HG03064 (cell line): ENCODE results near the gene GLDC.

Source experiments
- ATAC-seq: cut with Tn5 transposase; IDR thresholded peaks from one replicate; pipeline ENCODE4 v1.9.1; 2021; ENCODE audit warnings: low read depth; ENCODE audit not compliant: unreplicated experiment

The GLDC gene

DNA sequence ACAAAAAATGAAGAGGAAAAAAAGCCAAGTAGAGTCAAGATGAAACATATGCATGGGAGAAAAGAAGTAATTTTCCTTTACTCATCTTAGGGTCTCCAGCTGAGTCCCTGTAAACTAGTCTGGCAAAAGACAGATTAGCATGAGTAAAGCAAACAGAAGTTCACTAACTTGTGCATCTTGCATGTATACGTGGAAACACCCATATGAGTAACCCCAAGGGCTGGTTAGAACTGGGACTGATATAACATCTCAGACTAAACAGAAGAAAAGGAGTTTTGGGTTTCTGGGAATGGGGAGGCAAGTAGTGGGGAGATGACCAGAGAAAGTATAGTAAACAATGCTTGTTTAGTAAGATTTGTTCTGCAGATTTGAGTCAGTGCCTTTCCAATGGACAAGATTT is 20.1 kb upstream of the GLDC start:
- no peak for ATAC-seq

DNA sequence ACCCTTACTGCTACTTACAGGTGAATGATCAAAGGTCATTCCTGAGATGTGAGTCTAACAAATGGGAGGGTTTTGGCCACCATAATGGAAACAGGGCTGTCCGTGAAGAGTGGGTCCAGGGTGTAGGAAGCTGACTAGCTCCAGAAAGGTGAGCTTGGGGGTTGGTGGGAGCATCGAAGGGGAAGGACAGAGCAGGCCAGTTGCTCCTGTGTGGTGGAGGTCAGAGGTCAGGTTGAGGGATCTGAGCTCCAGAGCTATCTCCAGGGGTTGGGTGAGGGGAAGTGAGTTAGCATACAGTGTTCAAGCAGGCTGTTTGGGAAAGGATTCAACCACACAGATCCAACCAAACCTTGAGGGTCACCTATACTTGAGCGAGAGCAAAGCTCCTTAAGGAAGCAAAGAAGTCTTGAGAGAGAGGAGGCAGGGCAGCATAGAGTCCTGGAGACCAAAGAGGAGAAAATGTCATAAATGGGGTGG is 18.7 kb upstream of the GLDC start:
- ATAC-seq: no peak

DNA sequence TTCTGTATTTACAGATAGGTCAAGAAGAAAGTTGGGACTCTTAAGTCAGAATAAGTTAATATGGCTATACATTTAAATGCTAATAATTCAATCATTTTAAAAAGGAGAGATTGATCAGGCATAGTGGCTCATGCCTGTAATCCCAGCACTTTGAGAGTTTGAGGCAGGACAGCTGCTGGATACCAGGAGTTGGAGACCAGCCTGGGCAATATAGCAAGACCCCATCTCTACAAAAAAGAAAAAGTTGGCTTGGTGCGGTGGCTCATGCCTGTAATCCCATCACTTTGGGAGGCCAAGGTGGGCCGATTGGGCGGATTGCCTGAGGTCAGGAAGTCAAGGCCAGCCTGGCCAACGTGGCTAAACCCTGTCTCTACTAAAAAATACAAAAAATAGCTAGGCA is 15.0 kb upstream of the GLDC start:
- ATAC-seq: no peak

DNA sequence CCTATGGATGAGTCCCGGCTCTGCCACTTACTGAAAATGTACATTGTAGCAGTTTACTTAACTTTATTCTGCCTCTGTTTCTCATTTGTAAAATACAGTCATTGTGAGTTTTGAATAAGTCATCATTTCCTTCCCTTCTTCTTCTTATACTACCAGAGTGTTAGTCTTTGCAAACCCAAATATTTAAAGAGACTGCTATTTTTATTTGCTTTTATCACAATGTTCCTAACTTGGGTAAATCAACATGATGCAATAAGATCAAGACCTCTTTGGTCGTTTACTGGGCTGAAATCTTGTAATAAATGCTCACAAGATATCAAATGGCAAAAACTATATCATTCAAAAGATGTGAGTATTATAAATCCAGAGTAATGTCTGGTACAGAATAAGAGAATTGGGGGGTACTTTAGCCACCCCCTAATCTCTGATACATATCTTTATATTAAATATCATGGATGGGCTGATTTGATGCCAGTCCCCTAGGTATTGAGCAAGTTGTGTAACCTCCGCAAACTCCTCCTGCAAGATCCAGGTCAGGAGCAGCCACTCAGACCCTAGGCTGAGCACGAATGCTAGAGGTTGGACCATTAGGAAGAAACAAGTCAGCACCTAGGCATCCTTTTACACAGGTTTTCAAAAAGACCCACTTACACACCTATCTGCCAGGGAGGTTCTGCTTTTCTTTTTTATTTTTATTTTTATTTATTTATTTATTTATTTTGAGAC is 13.3 kb upstream of the GLDC start:
- no peak for ATAC-seq

DNA sequence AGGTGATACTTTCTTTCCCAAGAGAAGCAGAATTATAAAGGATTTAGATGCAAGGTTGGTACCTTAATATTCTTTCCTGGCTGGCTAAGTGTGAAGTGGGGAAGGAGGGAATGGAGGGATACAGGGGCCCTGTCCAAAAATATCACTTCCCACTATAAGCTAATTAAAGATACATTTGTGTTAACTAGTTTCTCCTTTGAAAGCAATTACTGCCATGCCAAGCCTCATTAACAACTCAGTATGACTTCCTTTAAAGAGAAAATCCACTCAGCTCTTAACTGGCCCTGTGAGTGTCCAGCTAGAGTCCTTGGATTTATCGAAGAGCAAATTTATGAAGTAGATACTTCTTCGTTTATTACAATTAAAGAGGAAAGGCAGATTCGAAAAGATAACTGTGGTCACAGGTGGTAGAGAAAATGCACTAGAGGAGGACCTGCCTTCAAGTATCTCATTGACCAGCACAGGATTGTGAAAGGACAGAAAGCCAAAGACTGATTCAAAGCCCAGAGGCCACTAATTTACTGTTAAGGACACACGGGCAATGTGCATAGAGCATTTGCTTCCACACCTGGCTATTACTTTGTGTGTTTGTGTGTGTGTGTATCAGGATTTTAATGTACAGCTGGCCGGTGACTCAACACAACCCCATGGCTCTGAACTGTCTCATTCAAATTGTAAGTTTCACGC is 11.2 kb upstream of the GLDC start:
- no peak for ATAC-seq

DNA sequence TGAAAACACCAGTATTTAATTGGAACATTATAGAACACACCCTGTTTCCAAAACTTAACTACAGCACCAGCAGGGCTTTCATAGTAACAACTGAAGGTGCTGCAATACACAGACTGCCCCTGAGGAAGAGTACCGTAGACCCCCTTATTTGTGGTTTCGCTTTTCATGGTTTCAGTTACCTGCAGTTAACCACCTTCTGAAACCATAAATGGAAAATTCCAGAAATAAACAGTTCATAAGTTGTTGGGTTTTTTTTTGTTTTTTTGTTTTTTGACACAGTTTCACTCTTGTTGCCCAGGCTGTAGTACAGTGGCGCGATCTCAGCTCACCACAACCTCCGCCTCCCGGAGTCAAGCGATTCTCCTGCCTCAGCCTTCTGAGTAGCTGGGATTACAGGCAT is 9.5 kb upstream of the GLDC start:
- ATAC-seq: peak; percentile 83

DNA sequence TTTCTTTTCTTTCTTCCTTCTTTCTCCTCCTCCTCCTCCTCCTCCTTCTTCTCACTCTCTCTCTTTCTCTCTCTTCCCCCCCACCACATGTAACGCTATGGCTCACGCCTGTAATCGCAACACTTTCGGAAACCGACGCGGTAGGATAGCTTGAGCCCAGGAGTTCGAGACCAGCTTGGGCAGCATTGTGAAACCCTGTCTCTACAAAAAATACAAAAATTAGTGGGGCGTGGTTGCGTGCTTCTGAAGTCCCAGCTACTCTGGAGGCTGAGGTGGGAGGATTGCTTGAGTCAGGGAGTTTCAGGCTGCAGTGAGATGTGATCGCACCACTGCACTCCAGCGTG is 736 bp upstream of the GLDC start:
- peak; percentile 14 for ATAC-seq

DNA sequence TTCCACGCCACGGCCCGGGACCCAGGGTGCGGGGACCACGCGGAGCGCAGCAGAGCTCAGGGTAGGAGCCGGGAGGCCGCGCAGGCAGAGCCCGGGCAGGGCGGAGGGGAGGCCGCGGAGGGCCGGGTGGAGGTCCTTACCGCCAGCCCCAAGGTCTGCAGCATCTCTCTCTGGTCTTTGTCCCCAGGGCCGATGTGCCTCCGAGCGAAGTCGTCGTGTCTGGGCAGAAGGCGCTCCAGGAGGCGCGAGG is 499 bp downstream of the GLDC start:
- peak; percentile 31 for ATAC-seq

DNA sequence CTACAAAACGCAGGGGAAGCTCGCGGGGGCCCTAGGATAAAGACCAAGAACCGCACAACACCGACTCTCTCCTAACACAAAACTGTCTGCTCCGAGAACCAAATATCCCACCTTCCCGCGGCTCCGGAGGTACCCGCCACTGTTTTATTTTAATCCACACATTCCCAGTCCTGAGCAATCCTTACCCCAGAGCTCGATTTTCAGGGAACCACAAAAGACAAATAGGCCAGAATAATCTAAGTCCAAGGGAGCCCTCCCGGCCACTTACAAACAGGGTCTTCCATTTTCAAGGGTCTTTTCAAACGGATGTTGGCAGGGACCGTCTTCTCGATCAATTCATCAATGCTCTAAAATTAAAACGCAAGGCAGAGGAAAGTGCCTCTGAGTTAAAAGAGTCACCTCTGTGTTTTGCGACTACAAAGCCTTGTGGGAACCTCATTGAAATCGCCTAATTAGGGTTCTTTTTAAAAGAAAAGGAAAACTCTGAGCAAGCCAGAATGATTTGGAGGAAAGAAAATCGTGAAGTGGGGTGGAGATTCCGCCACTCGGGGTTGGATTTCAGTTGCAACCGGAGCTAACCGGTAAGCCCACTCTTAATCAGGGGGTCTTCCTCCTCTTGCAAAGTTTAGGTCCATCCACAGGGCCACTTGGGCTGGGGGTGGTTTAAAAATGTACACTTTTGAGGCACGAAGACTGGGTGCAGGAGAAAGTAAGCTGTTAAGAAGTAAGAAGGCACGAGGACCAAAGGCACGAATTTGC is 1.0 kb downstream of the GLDC start:
- ATAC-seq: no peak

DNA sequence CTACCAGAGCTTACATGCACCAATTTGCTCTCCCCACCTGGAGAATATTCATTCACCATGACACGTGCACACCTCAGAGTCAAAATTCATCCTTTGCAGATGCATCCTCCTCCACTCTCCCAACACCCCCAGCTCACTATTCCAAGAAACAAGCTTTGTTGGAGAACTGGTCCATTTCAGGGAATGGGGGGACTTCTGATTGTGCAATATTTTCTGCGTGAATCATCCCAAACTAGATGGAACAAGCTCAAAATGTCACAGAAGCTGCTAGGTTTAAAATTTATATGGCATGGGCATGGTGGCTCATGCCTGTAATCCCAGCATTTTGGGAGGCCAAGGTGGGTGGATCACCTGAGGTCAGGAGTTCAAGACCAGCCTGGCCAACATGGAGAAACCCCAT is 3.6 kb downstream of the GLDC start:
- ATAC-seq: no peak

DNA sequence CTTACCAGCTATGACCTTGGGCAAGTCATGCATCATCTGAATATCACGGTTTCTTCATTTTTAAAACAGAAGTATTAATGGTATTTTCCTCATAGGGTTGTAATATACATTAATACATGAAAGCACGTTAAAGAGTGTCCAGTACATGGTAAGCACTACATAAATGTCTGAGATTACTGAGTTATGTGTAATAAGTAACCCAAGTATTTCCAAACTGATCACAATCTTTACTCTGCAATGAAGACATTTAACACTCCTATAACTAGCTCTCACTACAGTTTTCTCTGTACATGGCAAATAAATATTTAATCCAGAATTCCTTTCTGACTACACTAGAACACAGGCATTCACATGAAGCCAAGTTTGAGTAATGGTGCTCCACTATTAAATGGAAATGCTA is 4.0 kb downstream of the GLDC start:
- no peak for ATAC-seq

DNA sequence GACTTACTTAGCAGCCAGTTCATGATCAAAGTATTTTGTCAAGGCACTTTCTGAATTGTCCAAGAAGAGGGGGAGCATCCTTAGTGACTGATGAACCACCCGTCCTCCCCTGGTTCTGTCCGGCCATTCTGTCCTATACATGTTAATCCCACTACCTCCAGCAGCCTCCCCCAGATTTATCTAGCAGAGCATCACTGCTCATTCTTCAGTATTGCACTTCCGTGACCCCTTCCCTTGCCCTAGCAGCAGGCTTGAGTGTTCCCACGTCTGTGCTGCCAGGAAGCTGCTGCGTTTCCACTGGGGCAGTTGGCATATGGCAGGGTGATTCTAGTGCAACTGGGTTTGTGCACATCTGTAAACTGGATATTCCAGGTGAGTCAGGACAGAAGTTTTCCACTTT is 4.5 kb downstream of the GLDC start:
- no peak for ATAC-seq

DNA sequence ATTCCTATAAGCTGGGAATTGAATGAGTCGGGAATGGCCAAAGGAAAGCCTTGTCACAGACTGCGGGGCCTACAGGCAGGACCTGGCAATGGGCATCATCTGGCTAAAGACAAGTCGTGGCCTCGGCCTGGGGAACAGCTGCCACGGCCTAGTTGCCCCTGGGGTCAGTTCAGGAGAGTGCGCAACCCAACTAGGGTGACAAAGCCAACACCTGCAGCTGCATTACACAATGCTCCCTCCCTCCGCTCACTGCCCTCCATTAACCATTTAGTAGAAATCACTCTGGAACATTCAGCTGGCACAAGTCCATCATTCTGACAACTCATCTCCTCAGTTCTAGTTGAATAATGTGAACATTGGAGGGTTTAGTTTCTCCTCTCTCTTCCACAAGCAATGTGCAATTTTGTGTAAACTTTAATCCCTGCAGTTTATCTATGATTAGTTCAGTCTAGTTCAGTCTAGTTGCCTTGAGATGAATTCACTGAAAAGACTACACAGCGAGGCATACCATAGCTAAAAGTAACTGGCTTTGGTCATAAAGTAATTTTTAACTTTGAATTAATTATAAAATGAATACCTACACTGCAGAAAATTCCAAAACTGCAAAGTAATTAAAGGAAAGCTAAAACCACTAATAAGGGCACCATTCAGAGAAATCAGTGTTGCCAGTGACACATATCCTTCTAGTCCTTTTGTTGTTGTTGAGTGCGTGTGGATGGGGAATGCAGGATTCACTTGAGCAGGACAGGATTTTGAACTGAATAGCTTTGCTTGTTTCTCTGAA is 5.1 kb downstream of the GLDC start:
- ATAC-seq: no peak

DNA sequence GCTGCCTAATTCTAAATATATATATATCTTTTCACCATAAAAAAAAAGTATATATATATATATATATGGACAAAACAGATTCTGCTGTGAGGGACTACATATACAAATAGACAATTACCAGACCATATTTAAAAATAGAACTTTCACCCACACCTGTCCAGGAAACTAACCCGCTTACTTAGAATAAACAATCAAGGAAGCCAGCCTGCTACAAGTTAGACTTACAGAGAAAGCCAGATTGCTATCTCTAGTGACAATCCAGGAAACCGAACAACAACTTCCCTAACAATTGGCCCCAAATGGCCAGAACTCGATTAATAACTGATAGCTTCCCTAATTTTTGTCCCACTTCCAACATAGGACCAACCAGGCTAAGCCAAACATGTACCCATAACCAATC is 5.9 kb downstream of the GLDC start:
- ATAC-seq: no peak

DNA sequence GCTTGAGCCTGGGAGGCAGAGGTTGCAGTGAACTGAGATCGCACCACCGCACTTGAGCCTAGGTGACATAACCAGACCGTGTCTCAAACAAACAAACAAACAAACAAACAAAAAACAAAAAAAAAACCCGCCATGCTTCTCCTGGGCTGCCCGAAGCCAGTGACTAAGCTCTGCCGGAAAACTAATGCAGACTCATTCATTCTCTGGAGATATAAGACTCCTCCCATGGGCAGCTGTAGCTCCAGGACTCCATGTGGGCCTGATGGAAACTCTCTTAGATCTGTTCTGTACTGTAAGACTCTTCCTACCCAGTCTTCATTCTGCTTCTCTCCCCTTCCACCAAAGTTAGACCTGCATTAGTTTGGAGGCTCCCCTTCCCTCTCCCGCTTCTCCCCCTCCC is 11.1 kb downstream of the GLDC start:
- no peak for ATAC-seq

DNA sequence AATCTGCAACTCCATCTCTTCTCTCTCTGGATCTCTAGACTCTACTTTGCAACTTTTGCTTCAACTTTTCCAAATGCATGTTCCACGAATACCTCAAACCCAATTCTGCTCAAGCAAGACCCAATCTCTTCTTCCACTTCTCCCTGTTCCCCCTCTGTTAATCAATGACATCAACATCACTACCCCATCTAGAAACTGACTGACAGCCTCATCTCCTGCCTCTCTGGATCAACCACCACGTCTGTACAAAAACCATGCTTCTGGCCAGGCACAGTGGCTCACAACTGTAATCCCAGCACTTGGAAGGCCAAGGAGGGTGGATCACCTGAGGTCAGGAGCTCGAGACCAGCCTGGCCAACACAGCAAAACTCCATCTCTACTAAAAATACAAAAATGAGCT is 12.2 kb downstream of the GLDC start:
- no peak for ATAC-seq

DNA sequence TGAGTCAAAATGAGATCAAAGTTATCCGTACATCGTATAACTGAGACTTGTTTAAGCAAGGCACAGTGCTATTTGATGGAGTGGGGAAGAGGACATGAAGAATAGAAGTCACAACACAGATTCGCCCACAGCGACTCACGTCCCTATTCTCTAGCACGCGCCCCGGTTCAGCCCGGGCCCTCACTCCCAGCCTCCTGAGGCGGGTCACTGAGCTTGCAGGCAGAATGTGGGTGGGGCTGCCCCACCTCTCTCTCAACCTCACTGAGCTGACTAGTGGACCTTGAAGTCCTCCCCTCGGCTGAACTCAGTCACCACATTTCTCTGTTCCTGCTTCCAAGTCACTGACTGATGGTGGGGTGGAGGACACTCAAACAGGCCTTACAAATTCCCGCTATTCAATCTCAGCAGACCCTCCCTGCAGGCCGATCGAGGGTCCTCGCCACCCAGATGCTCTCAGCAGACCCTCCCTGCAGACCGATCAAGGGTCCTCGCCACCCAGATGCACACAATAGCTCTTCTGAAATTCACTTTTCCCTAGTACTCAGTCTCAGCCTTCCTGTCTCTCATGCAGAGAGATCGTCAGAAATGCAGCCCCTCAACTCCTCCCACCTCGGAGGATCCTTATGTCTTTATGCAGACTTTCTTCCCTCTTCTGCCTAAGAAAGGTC is 12.9 kb downstream of the GLDC start:
- peak; percentile 94 for ATAC-seq

DNA sequence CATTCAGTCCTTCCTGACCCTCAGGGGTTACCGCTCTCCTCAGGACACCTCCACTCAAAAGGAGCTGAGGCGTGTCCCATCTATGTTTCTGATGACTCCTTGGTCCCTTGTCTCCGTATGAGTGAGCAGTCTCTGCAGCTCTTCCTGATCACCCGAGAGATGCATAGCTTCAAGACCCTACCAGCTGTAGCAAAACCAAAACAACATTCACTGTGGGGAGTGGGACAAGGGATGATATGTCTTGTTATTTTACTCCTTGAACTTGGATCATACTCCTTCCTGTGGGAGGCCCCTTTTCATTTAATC is 14.4 kb downstream of the GLDC start:
- peak; percentile 8 for ATAC-seq

DNA sequence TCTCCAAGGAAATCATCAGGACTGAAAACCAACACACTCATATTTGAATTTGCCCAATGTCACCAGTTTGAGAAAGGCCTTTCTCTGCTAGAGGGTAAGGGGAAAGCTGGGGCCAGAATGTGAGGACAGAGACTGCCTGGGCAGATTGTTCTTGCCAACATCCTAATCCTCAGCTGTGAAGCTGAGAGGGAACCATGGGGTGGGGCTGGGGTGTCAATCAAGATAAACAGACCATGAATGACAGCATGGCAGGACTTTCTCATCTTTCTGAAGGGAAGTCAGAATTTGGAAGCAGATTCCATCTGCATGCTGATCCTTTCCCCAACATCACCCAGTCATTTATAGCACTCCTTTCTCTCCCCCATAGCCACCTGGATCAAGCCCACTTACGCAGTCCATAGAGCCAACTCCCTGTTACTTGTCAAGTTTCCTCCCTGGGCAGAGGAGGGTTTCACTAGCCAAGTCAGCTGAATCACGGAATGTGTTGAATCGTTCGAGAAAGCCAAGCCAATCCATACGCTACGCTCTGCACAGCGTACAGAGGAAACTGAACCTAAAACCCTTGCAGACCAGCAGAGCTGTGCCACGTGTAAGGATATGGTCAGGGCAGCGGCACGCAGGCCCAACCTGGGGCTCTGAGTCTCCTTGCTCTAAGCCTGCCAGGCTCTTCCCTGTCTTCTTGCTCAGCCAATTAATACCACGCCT is 14.9 kb downstream of the GLDC start:
- peak; percentile 47 for ATAC-seq

DNA sequence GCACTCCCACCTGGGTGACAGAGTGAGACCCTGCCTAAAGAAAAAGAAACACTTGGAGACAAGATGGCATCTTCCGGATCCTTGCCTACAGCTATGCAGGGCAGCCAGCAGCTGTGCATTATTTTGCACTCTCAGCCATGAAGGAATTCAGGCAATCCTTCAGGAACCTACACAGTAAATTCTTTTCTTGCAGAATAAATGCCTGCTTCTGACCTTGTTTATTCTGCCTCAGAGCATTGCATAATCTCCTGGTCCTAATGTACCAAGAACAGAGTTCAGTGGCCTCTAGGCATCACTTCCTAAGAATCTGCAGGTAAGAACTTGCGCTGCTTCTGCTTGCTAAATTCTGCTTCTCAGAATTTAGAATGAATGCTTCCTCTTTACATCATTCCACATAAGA is 16.8 kb downstream of the GLDC start:
- no peak for ATAC-seq
